Activated CD4-positive, alpha-beta memory T cell treated with anti-CD3 and anti-CD28 coated beads, Interleukin-2, amount 10 ng/mL, durations not matched to agents 7 days and 5 days (primary cell): ENCODE measurements around the gene ASS1. TPM values are rescaled to one million over a fixed set of nuclear protein-coding genes. Genes with fewer than 3 reads are reported as not detected.
A peak's percentile ranks its signal among the peaks of the same experiment; 100 is the strongest.
"Not testable (repeated sequence)": the region's sequence is repeated elsewhere in the genome, so short reads cannot be mapped to it uniquely, and the experiment has no call there.

Experiments used
- CTCF ChIA-PET: fragments of 350-600 bp; sonication (Branson Sonifier 250); formaldehyde crosslinking; loops from one replicate; lab custom pipeline; 2021; ENCODE audit warnings: antibody characterized with exemption, inconsistent platforms; lab: Charles Lee
- POLR2A ChIA-PET: fragments of 350-600 bp; sonication (Branson Sonifier 250); formaldehyde crosslinking; loops from one replicate; lab custom pipeline; 2021; ENCODE audit warnings: antibody characterized with exemption; lab: Charles Lee
- DNase-seq: peaks from one replicate; pipeline ENCODE4 v3.0.0-alpha.2; 2020
- H3K27ac Mint-ChIP-seq: one replicate; pipeline ENCODE4 v1.8.0; 2021; ENCODE audit warnings: mild to moderate bottlenecking, mixed read lengths
- H3K27me3 Mint-ChIP-seq: one replicate; pipeline ENCODE4 v1.8.0; 2021; ENCODE audit warnings: mixed read lengths
- H3K36me3 Mint-ChIP-seq: one replicate; pipeline ENCODE4 v1.8.0; 2021; ENCODE audit warnings: low read depth, mixed read lengths
- H3K4me1 Mint-ChIP-seq: one replicate; pipeline ENCODE4 v1.8.0; 2021; ENCODE audit warnings: mixed read lengths
- H3K4me3 Mint-ChIP-seq: one replicate; pipeline ENCODE4 v1.8.0; 2021; ENCODE audit warnings: mild to moderate bottlenecking, mixed read lengths
- H3K9me3 Mint-ChIP-seq: one replicate; pipeline ENCODE4 v1.8.0; 2021; ENCODE audit warnings: mixed read lengths
- total RNA-seq, 2 experiments: library from RNA; stranded (reverse); gene quantifications; one replicate each; pipeline ENCODE4 v1.2.3, GENCODE V29; 2021

ASS1 gene
- 10 to 100 TPM in 1 of 2 experiments, 1 to 10 TPM in 1; 8.6 to 10.1 TPM for total RNA-seq

GRCh38 chr9:130444565-130445221 lies at the start of gene ASS1:
TSS of gene ASS1 (plus strand) at chr9:130444961. CDS start at chr9:130452229, 7,268 bp downstream.
- Mint-ChIP-seq H3K4me1 (peaks cover 14% of the 10 kb centered on the region), H3K9me3 (peaks cover 9% of the 10 kb centered on the region), H3K4me3 (no peak within 1 kb of the TSS), H3K27ac (no peak within 1 kb of the TSS), H3K27me3 (peaks cover 19% of the 10 kb centered on the region), H3K36me3 (no peaks in the 10 kb centered on the region)
- POLR2A ChIA-PET, result no interaction called here
- CTCF ChIA-PET, result no interaction called here
- DNase-seq, result peak; percentile 33

DNA sequence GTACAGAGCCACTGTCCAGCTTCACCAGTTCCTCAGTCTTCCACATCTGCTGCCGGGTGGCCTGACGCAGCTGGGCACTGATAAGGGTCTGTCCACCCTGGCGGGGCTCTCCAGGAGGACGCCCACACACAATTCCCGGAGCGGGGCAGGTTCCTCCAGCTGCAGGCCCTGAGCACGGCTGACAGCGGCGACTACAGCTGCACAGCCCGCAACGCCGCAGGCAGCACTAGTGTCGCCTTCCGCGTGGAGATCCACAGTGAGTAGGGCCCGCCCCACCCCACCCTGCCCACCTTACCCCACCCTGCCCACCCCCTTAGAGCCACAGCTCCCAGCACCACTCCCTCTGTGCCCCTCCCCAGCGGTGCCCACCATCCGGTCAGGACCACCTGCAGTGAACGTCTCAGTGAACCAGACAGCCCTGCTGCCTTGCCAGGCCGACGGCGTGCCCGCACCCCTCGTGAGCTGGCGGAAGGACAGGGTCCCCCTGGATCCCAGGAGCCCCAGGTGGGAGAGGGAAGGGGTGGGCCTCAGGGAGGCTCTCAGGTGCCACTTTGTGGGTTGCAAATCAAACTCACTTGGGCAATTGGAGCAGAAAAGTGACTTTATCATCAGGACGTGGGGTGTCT lies 48.8 kb upstream of the ASS1 start:
- CTCF ChIA-PET, result no interaction called here

GRCh38 chr9:130396581-130396980 lies 48.2 kb upstream of the ASS1 start:
- no peak for DNase-seq
- Mint-ChIP-seq H3K9me3 (no peaks in the 10 kb centered on the region), H3K4me3 (no peak overlapping the region), H3K4me1 (no peaks in the 10 kb centered on the region), H3K36me3 (no peaks in the 10 kb centered on the region), H3K27me3 (no peaks in the 10 kb centered on the region), H3K27ac (no peak overlapping the region)
- ChIA-PET CTCF (no interaction called here), POLR2A (no interaction called here)

More for the DNA sequence above, 48.8 kb upstream of the ASS1 start:
- H3K4me3 Mint-ChIP-seq, result no peak overlapping the region
- POLR2A ChIA-PET, result no interaction called here
- H3K9me3 Mint-ChIP-seq, result no peaks in the 10 kb centered on the region
- no peaks in the 10 kb centered on the region for H3K27me3 Mint-ChIP-seq
- no peak for DNase-seq
- H3K4me1 Mint-ChIP-seq, result no peaks in the 10 kb centered on the region
- no peak overlapping the region for H3K27ac Mint-ChIP-seq
- H3K36me3 Mint-ChIP-seq, result no peaks in the 10 kb centered on the region

GRCh38 chr9:130398487-130399240 lies 46.1 kb upstream of the ASS1 start:
- Mint-ChIP-seq H3K27me3 (no peaks in the 10 kb centered on the region), H3K4me3 (no peak overlapping the region), H3K27ac (no peak overlapping the region), H3K9me3 (no peaks in the 10 kb centered on the region), H3K4me1 (no peaks in the 10 kb centered on the region), H3K36me3 (no peaks in the 10 kb centered on the region)
- ChIA-PET CTCF (interaction anchor here (0.8 kb wide), 1 partner anchor 40 kb away, joined by 3 read pairs; no protein-coding TSS in a partner anchor), POLR2A (no interaction called here)
- DNase-seq, result no peak

DNA sequence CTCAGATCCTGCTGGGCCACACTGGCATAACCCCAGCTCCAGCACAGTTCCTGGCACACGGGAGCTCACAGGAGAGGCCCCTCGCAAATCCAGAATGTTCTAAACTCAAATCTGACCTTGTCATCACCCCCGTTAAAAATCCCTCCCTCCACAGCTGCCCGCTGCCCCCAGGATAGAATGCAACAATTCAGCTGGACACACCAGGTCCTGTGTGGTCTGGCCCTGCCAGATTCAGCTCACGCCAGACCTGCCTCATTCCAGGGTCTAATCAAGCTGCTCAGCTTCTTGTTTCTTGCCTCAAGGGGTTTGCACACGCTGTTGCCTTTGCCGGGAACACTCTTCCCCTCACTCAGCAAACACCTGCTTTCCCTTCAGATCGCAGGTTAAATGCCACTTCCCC lies 45.0 kb upstream of the ASS1 start:
- no peaks in the 10 kb centered on the region for H3K27me3 Mint-ChIP-seq
- CTCF ChIA-PET, result interaction anchor here (0.8 kb wide), 1 partner anchor 41 kb away, joined by 3 read pairs; no protein-coding TSS in a partner anchor

DNA sequence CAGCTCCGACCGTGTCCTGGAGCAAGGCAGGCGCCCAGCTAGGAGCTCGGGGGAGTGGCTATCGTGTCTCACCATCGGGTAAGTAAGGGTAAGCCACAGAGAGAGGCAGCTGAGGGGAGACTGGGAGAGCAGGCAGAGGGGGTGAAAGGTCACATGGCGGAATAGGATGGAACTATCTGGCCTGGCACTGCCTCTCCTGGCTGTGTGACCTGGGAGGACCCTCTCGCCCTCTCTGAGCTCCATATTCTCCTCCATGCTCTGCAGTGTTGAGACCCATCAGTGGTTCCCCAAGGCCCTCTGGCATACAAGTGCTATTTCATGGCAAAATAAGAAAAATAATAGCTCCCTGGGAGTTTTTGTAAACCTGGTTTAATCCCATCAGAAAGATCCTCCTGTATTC lies 43.9 kb upstream of the ASS1 start:
- Mint-ChIP-seq H3K27ac (no peak overlapping the region), H3K9me3 (no peaks in the 10 kb centered on the region), H3K4me3 (no peak overlapping the region), H3K27me3 (no peaks in the 10 kb centered on the region), H3K36me3 (no peaks in the 10 kb centered on the region), H3K4me1 (no peaks in the 10 kb centered on the region)
- CTCF ChIA-PET, result no interaction called here
- DNase-seq, result no peak
- POLR2A ChIA-PET, result no interaction called here

More for the DNA sequence above, 45.0 kb upstream of the ASS1 start:
- POLR2A ChIA-PET, result no interaction called here
- DNase-seq, result no peak
- Mint-ChIP-seq H3K9me3 (no peaks in the 10 kb centered on the region), H3K36me3 (no peaks in the 10 kb centered on the region), H3K4me3 (no peak overlapping the region), H3K4me1 (no peaks in the 10 kb centered on the region), H3K27ac (no peak overlapping the region)

DNA sequence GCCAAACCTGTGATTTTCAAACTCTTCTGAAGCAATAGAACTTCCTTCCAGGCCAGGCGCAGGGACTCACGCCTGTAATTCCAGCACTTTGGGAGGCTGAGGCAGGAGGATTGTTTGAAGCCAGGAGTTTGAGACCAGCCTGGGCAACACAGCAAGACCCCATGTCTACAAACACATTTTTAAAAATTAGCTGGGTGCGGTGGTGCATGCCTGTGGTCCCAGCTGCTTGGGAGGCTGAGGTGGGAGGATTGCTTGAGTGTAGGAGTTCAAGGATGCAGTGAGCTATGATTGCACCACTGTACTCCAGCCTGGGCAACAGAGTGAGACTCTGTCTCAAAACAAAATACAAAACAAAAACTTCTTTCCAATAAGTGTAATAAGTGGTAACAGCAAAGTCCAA lies 43.0 kb upstream of the ASS1 start:
- CTCF ChIA-PET, H3K27me3 Mint-ChIP-seq, POLR2A ChIA-PET, H3K36me3 Mint-ChIP-seq, H3K27ac Mint-ChIP-seq, H3K4me1 Mint-ChIP-seq, H3K4me3 Mint-ChIP-seq, DNase-seq, H3K9me3 Mint-ChIP-seq: not testable (repeated sequence)

DNA sequence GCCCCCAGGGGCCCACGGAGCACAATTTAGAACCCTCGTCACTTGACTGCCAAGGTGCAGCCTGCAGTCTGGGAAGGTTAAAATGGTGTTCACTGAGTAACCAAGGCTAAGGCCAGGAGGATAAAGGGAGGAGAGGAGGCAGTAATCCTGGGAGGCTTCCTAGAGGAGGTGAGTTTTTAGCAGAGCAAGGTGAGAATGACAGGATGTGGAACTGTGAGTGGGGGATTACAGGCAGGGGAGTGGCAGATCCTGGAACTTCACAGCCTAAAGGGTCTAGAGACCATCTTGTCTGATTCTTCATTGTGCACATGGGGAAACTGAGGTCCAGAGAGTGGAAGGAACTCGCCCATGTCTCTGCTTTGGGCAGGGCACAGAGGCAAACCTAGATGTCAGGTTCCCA lies 42.5 kb upstream of the ASS1 start:
- Mint-ChIP-seq H3K36me3 (no peaks in the 10 kb centered on the region), H3K4me1 (no peaks in the 10 kb centered on the region), H3K27ac (no peak overlapping the region), H3K27me3 (no peaks in the 10 kb centered on the region), H3K4me3 (no peak overlapping the region), H3K9me3 (no peaks in the 10 kb centered on the region)
- ChIA-PET POLR2A (no interaction called here), CTCF (no interaction called here)
- no peak for DNase-seq

DNA sequence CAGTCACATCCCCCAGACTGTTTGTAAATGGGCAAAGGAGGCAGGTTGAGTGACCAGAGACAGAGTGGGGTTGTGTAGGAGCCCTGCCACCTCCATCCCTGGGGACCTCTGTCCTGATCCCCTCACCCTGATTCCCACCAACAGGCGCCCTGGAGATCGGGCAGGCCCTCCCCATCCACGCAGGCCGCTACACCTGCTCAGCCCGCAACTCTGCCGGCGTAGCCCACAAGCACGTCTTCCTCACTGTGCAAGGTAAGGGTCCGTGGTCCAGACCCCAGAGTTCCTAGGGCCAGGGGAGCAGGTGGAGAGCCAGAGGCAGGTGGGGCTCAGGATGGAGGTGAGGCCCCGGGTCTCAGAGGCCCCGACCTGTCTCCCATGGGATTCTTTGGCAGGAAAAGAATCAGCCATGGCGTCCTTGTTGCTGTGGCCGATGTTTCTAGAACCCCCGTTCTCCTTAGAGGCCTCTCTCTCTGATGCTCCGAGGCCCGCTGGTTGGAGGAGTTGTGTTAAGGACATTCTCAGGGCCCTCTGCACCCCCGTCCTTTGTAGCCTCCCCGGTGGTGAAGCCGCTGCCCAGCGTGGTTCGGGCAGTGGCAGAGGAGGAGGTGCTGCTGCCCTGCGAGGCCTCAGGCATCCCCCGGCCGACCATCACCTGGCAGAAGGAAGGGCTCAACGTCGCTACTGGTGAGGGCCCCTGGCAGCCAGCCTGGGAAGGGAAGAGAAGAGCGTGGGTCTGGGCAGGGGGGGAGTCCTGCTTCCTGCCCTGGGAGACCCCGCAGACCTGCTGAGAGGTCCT lies 41.9 kb upstream of the ASS1 start:
- CTCF ChIA-PET, result no interaction called here
- no peaks in the 10 kb centered on the region for H3K36me3 Mint-ChIP-seq
- H3K9me3 Mint-ChIP-seq, result no peaks in the 10 kb centered on the region
- POLR2A ChIA-PET, result no interaction called here
- no peak overlapping the region for H3K4me3 Mint-ChIP-seq
- H3K27me3 Mint-ChIP-seq, result no peaks in the 10 kb centered on the region
- no peak for DNase-seq
- H3K27ac Mint-ChIP-seq, result no peak overlapping the region
- no peaks in the 10 kb centered on the region for H3K4me1 Mint-ChIP-seq

GRCh38 chr9:130405657-130406257 lies 39.0 kb upstream of the ASS1 start:
- no peak overlapping the region for H3K27ac Mint-ChIP-seq
- CTCF ChIA-PET, result no interaction called here

DNA sequence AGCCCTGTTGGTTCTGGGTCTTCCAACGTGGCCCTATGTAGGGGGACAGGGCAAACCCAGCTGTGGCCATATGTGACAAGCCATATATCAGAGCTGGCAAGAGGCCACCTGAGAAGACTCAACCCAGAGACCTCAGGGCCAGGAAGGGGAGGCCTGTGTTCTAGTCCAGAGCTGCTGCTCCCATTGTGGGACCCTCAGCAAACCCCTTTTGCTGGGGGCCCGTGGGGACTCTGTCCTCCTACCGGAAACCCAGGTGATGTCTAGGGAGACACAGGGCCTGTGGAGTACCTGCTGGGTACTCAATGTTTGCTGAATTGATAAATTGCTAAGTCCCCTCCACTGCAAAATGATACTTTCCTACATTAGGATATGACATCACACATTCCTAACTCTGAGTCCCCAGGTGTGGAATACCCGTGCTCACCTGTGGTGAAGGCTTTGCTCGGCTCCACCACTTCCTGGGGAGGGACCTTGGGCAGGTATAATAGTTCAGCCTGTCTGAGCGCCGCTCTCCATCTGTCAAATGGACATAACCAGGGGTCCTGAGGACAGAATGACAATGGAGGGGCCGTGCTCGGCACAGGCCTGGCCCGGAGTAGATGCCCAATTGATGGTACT lies 38.4 kb upstream of the ASS1 start:
- DNase-seq, result no peak
- Mint-ChIP-seq H3K4me3 (no peak overlapping the region), H3K27me3 (peaks cover 2% of the 10 kb centered on the region), H3K36me3 (no peaks in the 10 kb centered on the region), H3K4me1 (no peaks in the 10 kb centered on the region), H3K9me3 (no peaks in the 10 kb centered on the region), H3K27ac (no peak overlapping the region)
- POLR2A ChIA-PET, result no interaction called here
- CTCF ChIA-PET, result no interaction called here

More at GRCh38 chr9:130405657-130406257, 39.0 kb upstream of the ASS1 start:
- Mint-ChIP-seq H3K9me3 (no peaks in the 10 kb centered on the region), H3K4me3 (no peak overlapping the region), H3K27me3 (peaks cover 2% of the 10 kb centered on the region), H3K4me1 (no peaks in the 10 kb centered on the region), H3K36me3 (no peaks in the 10 kb centered on the region)
- POLR2A ChIA-PET, result no interaction called here
- DNase-seq, result no peak

DNA sequence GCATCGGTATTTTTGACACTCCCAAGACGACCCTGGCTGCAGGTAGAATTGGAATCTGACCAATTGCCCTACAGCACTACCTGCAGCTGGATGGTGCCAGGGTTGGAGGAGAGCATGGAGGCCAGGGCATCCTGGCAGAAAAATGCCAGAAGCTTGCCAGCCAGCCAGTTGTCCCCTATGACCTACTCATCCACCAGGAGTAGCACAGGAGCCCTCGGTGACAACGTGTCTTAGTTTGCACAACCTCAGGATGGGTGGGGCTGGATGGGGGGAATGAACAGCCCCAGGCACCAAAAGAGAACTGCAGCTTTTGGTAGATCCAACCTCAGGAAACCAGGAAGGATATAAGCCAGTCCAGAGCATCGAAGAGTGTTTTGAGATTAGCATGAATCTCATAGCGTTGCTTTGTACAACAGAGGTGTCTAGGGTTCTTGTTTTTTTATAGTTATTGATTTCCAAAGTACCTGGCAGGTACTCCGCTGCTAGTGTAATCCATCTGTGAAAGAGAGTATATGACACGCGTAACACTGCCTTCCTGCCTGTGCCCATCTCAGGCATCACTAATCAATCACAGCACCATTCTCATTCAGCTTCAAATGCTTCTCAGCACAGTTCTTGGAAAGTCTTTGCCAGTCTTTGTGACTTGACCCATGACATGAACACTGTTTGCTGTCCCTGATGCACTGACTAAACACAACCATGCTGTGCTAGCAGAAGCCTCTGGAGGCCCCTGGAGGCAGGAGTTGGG lies 36.7 kb upstream of the ASS1 start:
- Mint-ChIP-seq H3K27ac (no peak overlapping the region), H3K4me1 (no peaks in the 10 kb centered on the region), H3K9me3 (no peaks in the 10 kb centered on the region), H3K27me3 (peaks cover 7% of the 10 kb centered on the region), H3K4me3 (no peak overlapping the region), H3K36me3 (no peaks in the 10 kb centered on the region)
- POLR2A ChIA-PET, result no interaction called here
- CTCF ChIA-PET, result no interaction called here
- DNase-seq, result no peak
